Neural cell (in vitro differentiated cells): Measurements from ENCODE around the gene RNGTT. TPM values are rescaled to one million over a fixed set of nuclear protein-coding genes. Genes with fewer than 3 reads are reported as not detected.

Experiments used
- H2AFZ ChIP-seq: fragments of 200-600, 300-800 bp; sonication (generic), shearing (Covaris generic); 2 replicates; pipeline ENCODE4 v1.6.0; 2014; ENCODE audit warnings: low read depth, mild to moderate bottlenecking, antibody characterized with exemption, low read length, moderate library complexity
- H3F3A ChIP-seq: fragments of 200-600 bp; shearing (Covaris generic); 2 replicates; pipeline ENCODE4 v1.6.1; 2016; ENCODE audit warnings: mild to moderate bottlenecking, moderate library complexity, mixed read lengths, antibody characterized with exemption, low read length; ENCODE audit not compliant: insufficient read depth, poor library complexity, severe bottlenecking
- H3K27ac ChIP-seq: fragments of 200-600, 300-800 bp; sonication (generic), shearing (Covaris generic); 2 replicates; pipeline ENCODE4 v1.5.1; 2014; ENCODE audit warnings: mild to moderate bottlenecking, low read length, moderate library complexity
- H3K27me3 ChIP-seq: fragments of 300-800, 200-600 bp; sonication (generic), shearing (Covaris generic); 2 replicates; pipeline ENCODE4 v1.6.0; 2014; ENCODE audit warnings: mild to moderate bottlenecking, low read depth, low read length, moderate library complexity; ENCODE audit not compliant: insufficient read depth
- H3K36me3 ChIP-seq: fragments of 300-800, 200-600 bp; sonication (generic), shearing (Covaris generic); 2 replicates; pipeline ENCODE4 v1.5.1; 2014; ENCODE audit warnings: mild to moderate bottlenecking, antibody characterized with exemption, low read length, moderate library complexity; ENCODE audit not compliant: insufficient read depth
- H3K4me2 ChIP-seq: fragments of 300-800, 200-600 bp; sonication (generic), shearing (Covaris generic); 2 replicates; pipeline ENCODE4 v1.6.0; 2014; ENCODE audit warnings: mild to moderate bottlenecking, low read length
- H3K4me3 ChIP-seq: fragments of 300-800, 200-600 bp; sonication (generic), shearing (Covaris generic); 2 replicates; pipeline ENCODE4 v1.5.1; 2014; ENCODE audit warnings: mild to moderate bottlenecking, low read length, moderate library complexity
- H3K79me2 ChIP-seq: fragments of 200-600 bp; shearing (Covaris generic); replicated peaks from 2 replicates; pipeline ENCODE4 v1.6.0; 2014; ENCODE audit warnings: mild to moderate bottlenecking, low read length, moderate library complexity; ENCODE audit not compliant: insufficient read depth
- H3K9ac ChIP-seq: fragments of 300-800, 200-600 bp; sonication (generic), shearing (Covaris generic); 2 replicates; pipeline ENCODE4 v1.6.1; 2016; ENCODE audit warnings: mild to moderate bottlenecking, low read length, mixed read lengths
- H3K9me2 ChIP-seq: fragments of 200-600 bp; shearing (Covaris generic); 2 replicates; pipeline ENCODE4 v1.6.1; 2016; ENCODE audit warnings: mild to moderate bottlenecking, low read length, mixed read lengths; ENCODE audit not compliant: insufficient read depth
- H3K9me3 ChIP-seq: fragments of 200-600, 300-800 bp; sonication (generic), shearing (Covaris generic); 2 replicates; pipeline ENCODE4 v1.6.1; 2016; ENCODE audit warnings: mild to moderate bottlenecking, mixed run types, low read length, moderate library complexity, mixed read lengths
- H4K20me1 ChIP-seq: fragments of 200-600 bp; shearing (Covaris generic); 2 replicates; pipeline ENCODE4 v1.6.1; 2016; ENCODE audit warnings: mild to moderate bottlenecking, mixed run types; ENCODE audit not compliant: insufficient read depth
- EP300 ChIP-seq: fragments of 450-650 bp; conservative IDR thresholded peaks from 2 replicates; pipeline ENCODE4 v1.6.1; 2014; ENCODE audit warnings: antibody characterized with exemption, mild to moderate bottlenecking, moderate library complexity; ENCODE audit not compliant: poor library complexity, severe bottlenecking
- EZH2 ChIP-seq: fragments of 200-600, 300-800 bp; shearing (Covaris generic), sonication (generic); IDR thresholded peaks from 2 replicates; pipeline ENCODE4 v1.6.1; 2014; ENCODE audit warnings: antibody characterized with exemption, low read length, borderline replicate concordance, mild to moderate bottlenecking; ENCODE audit not compliant: insufficient read depth, poor library complexity, severe bottlenecking
- MXI1 ChIP-seq: fragments of 450-650 bp; conservative IDR thresholded peaks from 2 replicates; pipeline ENCODE4 v1.6.1; 2014; ENCODE audit warnings: antibody characterized with exemption, mild to moderate bottlenecking; ENCODE audit not compliant: poor library complexity, severe bottlenecking
- POLR2AphosphoS5 ChIP-seq: IDR thresholded peaks from 2 replicates; pipeline ENCODE4 v1.6.1; 2012
- RAD21 ChIP-seq: fragments of 450-650 bp; conservative IDR thresholded peaks from 2 replicates; pipeline ENCODE4 v1.6.1; 2014; ENCODE audit warnings: antibody characterized with exemption, mild to moderate bottlenecking, moderate library complexity
- SMC3 ChIP-seq: fragments of 450-650 bp; conservative IDR thresholded peaks from 2 replicates; pipeline ENCODE4 v1.6.1; 2014; ENCODE audit warnings: antibody characterized with exemption, mild to moderate bottlenecking, moderate library complexity; ENCODE audit not compliant: poor library complexity
- TAF1 ChIP-seq: IDR thresholded peaks from 2 replicates; pipeline ENCODE4 v1.6.1; 2012; ENCODE audit warnings: low read depth
- polyA plus RNA-seq: library from polyadenylated mRNA; depleted of rRNA; stranded (reverse); fragments of >200 nt; gene quantifications from 2 replicates; pipeline ENCODE4 v1.2.3, GENCODE V29; 2014
- TF ChIP-seq, protein P1 (sequence below): IDR thresholded peaks from 2 replicates; pipeline ENCODE4 v1.6.1; 2012; ENCODE audit warnings: borderline replicate concordance
- TF ChIP-seq, protein P2 (sequence below): fragments of 450-650 bp; IDR thresholded peaks from 2 replicates; pipeline ENCODE4 v1.5.1; 2014; ENCODE audit warnings: antibody characterized with exemption, mild to moderate bottlenecking, moderate library complexity; ENCODE audit not compliant: poor library complexity, severe bottlenecking

The RNGTT gene
- polyA plus RNA-seq, 1 donor from 2014 or later: 28.3 TPM

GRCh38 chr6:89008001-89008814, 44.8 kb upstream of the RNGTT start:
- no peak overlapping the region for H3K4me2 ChIP-seq
- H3K9ac ChIP-seq: no peak overlapping the region
- H3K4me3 ChIP-seq: no peak overlapping the region
- H4K20me1 ChIP-seq: no peaks in the 10 kb centered on the region
- H3K27me3 ChIP-seq: no peaks in the 10 kb centered on the region
- TF ChIP-seq TAF1 (no peak), EZH2 (no peak), RAD21 (no peak), EP300 (no peak), SMC3 (no peak), MXI1 (no peak), POLR2AphosphoS5 (no peak)
- TF ChIP-seq, protein P1, sequence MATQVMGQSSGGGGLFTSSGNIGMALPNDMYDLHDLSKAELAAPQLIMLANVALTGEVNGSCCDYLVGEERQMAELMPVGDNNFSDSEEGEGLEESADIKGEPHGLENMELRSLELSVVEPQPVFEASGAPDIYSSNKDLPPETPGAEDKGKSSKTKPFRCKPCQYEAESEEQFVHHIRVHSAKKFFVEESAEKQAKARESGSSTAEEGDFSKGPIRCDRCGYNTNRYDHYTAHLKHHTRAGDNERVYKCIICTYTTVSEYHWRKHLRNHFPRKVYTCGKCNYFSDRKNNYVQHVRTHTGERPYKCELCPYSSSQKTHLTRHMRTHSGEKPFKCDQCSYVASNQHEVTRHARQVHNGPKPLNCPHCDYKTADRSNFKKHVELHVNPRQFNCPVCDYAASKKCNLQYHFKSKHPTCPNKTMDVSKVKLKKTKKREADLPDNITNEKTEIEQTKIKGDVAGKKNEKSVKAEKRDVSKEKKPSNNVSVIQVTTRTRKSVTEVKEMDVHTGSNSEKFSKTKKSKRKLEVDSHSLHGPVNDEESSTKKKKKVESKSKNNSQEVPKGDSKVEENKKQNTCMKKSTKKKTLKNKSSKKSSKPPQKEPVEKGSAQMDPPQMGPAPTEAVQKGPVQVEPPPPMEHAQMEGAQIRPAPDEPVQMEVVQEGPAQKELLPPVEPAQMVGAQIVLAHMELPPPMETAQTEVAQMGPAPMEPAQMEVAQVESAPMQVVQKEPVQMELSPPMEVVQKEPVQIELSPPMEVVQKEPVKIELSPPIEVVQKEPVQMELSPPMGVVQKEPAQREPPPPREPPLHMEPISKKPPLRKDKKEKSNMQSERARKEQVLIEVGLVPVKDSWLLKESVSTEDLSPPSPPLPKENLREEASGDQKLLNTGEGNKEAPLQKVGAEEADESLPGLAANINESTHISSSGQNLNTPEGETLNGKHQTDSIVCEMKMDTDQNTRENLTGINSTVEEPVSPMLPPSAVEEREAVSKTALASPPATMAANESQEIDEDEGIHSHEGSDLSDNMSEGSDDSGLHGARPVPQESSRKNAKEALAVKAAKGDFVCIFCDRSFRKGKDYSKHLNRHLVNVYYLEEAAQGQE: no peak
- TF ChIP-seq, protein P2, sequence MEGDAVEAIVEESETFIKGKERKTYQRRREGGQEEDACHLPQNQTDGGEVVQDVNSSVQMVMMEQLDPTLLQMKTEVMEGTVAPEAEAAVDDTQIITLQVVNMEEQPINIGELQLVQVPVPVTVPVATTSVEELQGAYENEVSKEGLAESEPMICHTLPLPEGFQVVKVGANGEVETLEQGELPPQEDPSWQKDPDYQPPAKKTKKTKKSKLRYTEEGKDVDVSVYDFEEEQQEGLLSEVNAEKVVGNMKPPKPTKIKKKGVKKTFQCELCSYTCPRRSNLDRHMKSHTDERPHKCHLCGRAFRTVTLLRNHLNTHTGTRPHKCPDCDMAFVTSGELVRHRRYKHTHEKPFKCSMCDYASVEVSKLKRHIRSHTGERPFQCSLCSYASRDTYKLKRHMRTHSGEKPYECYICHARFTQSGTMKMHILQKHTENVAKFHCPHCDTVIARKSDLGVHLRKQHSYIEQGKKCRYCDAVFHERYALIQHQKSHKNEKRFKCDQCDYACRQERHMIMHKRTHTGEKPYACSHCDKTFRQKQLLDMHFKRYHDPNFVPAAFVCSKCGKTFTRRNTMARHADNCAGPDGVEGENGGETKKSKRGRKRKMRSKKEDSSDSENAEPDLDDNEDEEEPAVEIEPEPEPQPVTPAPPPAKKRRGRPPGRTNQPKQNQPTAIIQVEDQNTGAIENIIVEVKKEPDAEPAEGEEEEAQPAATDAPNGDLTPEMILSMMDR: no peak
- H3K27ac ChIP-seq: no peak overlapping the region
- H3K79me2 ChIP-seq: no peaks in the 10 kb centered on the region
- no peaks in the 10 kb centered on the region for H3K9me3 ChIP-seq
- H3K9me2 ChIP-seq: no peaks in the 10 kb centered on the region
- H2AFZ ChIP-seq: no peak overlapping the region
- H3F3A ChIP-seq: no peaks in the 10 kb centered on the region
- H3K36me3 ChIP-seq: no peaks in the 10 kb centered on the region

DNA sequence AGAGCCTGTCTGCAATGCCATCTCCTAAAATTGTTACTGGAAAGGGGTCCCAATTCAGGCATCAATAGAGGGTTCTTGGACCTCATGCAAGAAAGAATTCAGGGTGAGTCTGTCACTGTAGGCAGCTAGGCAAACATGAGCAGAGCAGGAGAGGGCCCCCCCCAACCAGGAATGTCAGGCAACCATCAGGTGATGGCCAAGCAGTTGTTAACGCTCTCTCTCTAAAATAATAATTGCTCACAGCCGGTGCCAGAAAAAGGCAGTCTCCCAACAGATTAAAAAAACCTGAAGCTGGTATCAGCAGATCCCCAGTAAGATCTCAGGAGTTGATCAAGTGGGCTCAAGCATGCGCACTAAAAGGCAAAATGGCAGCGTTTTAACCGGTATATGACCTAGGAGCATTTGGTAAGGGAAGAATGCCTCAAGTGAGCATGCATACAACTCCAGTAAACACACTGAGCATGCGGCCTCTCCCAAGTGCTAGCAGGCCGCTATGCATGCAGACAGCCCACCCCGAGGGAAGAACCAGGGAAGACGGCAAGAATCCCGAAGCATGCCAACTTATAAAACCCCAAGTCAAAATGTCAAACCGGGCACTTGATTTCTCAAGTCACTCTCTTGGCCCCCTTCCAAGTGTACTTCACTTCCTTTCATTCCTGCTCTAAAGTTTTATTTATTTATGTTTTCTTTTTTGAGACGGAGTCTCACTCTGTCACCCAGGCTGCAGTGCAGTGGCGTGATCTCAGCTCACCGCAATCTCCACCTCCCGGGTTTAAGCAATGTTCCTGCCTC, 44.0 kb upstream of the RNGTT start:
- no peak overlapping the region for H2AFZ ChIP-seq
- H3K79me2 ChIP-seq: no peaks in the 10 kb centered on the region
- H3K27me3 ChIP-seq: no peaks in the 10 kb centered on the region
- no peak overlapping the region for H3K4me3 ChIP-seq
- no peaks in the 10 kb centered on the region for H3K36me3 ChIP-seq
- H3K9me2 ChIP-seq: no peaks in the 10 kb centered on the region
- H3F3A ChIP-seq: no peaks in the 10 kb centered on the region
- H3K9me3 ChIP-seq: no peaks in the 10 kb centered on the region
- no peak overlapping the region for H3K27ac ChIP-seq
- no peaks in the 10 kb centered on the region for H4K20me1 ChIP-seq
- H3K4me2 ChIP-seq: no peak overlapping the region
- no peak overlapping the region for H3K9ac ChIP-seq
- TF ChIP-seq, protein P1: no peak
- TF ChIP-seq MXI1 (no peak), TAF1 (no peak), EP300 (no peak), EZH2 (no peak)
- TF ChIP-seq, protein P2: no peak
